ENCODE results near the gene NPAS4. TPM values are rescaled to one million over a fixed set of nuclear protein-coding genes. Genes with fewer than 3 reads are reported as not detected.

The NPAS4 gene
- total RNA-seq, 1 experiment from 2014 or later: 0.79 TPM

DNA sequence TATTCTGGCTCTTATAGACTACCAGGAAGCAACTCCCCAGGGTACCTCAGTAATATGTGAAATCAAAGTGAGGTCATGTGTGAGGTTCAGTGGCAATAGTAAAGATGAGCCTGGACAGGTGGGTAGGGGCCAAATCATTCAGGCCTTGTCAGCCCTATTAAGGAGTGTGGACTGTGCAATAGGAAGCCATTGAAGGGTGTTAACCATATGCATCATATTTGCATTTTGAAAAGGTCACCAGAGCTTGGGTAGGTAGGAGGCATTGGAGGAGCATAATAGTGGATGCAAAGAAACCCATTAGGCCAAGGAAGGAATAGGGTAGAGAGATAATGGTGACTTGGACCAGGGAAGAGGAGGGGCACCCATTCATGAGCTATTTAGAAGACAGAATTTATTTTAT lies 26.2 kb downstream of the NPAS4 start:
- ATAC-seq: no peak
- H3K4me1 Mint-ChIP-seq: peaks cover 32% of the 10 kb centered on the region
- peaks cover 13% of the 10 kb centered on the region for H3K27me3 Mint-ChIP-seq (ENCODE audit: low read depth)
- no peak for DNase-seq (ENCODE audit: low spot score)
- no peak overlapping the region for H3K27ac Mint-ChIP-seq
- ChIA-PET CTCF (interaction anchor here (1.5 to 1.6 kb wide), 2 partner anchors 8 to 32 kb away, joined by 3 to 11 read pairs; partner anchors contain the start of gene MRPL11), POLR2A (interaction anchor here (0.8 kb wide), 1 partner anchor 9 kb away, joined by 3 read pairs; the partner anchor contains the start of gene MRPL11)
- TF ChIP-seq, protein P1, sequence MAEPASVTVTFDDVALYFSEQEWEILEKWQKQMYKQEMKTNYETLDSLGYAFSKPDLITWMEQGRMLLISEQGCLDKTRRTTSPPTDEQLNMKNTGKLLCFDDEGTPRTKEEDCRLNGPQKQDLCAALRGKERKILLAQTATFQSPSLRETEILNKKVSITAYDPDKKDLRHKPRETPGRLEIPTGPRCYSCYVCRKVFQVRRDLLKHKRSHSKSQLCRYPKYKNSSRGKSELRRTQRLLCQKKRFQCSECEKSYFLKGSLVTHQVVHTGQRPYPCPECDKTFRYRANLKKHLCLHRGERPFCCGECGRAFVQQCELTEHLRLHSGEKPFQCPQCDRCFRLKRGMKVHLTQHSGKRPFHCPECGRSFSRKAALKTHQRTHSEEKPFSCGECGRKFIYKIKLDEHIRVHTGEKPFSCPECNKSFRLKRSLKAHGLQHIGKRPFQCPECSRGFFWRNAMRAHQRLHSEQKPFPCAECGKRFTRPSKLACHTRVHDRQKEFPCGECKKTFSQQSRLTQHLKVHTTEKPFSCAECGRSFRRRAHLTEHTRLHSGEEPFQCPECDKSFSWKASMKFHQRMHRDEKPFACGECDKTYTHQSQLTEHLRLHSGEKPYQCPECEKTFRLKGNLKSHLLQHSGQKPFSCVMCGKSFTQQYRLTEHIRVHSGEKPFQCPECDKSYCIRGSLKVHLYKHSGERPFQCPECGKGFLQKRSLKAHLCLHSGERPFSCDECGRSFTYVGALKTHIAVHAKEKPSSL (CRISPR knock-in tag; conservative IDR thresholded peaks at IDR 0.05): no peak
- TF ChIP-seq TEAD4 (CRISPR knock-in tag; IDR thresholded peaks at IDR 0.05) (no peak), NR3C1 (CRISPR knock-in tag; conservative IDR thresholded peaks at IDR 0.05; ENCODE audit: low read depth) (no peak)
- no peak overlapping the region for H3K4me3 Mint-ChIP-seq
- peaks cover 37% of the 10 kb centered on the region for H3K9me3 Mint-ChIP-seq
- peaks cover 22% of the 10 kb centered on the region for H3K36me3 Mint-ChIP-seq

DNA sequence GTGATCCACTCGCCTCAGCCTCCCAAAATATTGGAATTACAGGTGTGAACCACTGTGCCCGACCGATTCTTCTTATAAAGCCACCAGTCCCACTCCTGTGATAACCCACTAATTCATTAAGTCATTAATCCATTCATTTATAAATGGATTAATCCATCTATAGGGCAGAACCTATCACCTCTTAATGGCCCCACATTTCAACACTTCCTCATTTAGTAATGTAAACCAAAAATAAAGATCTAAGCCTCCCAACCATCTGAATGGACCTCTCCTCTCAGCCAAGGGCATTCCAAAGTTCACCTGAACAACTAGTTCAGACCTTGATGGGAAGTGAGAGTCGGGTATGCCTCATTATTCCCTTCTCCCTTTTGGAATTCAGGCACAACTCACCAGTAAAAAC lies 27.7 kb downstream of the NPAS4 start:
- H3K27me3 Mint-ChIP-seq (ENCODE audit: low read depth): peaks cover 12% of the 10 kb centered on the region
- no peak overlapping the region for H3K27ac Mint-ChIP-seq
- TF ChIP-seq, protein P2, sequence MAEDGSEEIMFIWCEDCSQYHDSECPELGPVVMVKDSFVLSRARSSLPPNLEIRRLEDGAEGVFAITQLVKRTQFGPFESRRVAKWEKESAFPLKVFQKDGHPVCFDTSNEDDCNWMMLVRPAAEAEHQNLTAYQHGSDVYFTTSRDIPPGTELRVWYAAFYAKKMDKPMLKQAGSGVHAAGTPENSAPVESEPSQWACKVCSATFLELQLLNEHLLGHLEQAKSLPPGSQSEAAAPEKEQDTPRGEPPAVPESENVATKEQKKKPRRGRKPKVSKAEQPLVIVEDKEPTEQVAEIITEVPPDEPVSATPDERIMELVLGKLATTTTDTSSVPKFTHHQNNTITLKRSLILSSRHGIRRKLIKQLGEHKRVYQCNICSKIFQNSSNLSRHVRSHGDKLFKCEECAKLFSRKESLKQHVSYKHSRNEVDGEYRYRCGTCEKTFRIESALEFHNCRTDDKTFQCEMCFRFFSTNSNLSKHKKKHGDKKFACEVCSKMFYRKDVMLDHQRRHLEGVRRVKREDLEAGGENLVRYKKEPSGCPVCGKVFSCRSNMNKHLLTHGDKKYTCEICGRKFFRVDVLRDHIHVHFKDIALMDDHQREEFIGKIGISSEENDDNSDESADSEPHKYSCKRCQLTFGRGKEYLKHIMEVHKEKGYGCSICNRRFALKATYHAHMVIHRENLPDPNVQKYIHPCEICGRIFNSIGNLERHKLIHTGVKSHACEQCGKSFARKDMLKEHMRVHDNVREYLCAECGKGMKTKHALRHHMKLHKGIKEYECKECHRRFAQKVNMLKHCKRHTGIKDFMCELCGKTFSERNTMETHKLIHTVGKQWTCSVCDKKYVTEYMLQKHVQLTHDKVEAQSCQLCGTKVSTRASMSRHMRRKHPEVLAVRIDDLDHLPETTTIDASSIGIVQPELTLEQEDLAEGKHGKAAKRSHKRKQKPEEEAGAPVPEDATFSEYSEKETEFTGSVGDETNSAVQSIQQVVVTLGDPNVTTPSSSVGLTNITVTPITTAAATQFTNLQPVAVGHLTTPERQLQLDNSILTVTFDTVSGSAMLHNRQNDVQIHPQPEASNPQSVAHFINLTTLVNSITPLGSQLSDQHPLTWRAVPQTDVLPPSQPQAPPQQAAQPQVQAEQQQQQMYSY (CRISPR knock-in tag; IDR thresholded peaks at IDR 0.05): no peak
- TF ChIP-seq CBFB (CRISPR knock-in tag; IDR thresholded peaks at IDR 0.05; ENCODE audit: low read depth) (no peak), NFE2L1 (CRISPR knock-in tag; IDR thresholded peaks at IDR 0.05) (no peak), MYBL2 (CRISPR knock-in tag; IDR thresholded peaks at IDR 0.05) (no peak)
- TF ChIP-seq, protein P3, sequence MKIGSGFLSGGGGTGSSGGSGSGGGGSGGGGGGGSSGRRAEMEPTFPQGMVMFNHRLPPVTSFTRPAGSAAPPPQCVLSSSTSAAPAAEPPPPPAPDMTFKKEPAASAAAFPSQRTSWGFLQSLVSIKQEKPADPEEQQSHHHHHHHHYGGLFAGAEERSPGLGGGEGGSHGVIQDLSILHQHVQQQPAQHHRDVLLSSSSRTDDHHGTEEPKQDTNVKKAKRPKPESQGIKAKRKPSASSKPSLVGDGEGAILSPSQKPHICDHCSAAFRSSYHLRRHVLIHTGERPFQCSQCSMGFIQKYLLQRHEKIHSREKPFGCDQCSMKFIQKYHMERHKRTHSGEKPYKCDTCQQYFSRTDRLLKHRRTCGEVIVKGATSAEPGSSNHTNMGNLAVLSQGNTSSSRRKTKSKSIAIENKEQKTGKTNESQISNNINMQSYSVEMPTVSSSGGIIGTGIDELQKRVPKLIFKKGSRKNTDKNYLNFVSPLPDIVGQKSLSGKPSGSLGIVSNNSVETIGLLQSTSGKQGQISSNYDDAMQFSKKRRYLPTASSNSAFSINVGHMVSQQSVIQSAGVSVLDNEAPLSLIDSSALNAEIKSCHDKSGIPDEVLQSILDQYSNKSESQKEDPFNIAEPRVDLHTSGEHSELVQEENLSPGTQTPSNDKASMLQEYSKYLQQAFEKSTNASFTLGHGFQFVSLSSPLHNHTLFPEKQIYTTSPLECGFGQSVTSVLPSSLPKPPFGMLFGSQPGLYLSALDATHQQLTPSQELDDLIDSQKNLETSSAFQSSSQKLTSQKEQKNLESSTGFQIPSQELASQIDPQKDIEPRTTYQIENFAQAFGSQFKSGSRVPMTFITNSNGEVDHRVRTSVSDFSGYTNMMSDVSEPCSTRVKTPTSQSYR (CRISPR knock-in tag; IDR thresholded peaks at IDR 0.05): no peak
- TF ChIP-seq, protein P4, sequence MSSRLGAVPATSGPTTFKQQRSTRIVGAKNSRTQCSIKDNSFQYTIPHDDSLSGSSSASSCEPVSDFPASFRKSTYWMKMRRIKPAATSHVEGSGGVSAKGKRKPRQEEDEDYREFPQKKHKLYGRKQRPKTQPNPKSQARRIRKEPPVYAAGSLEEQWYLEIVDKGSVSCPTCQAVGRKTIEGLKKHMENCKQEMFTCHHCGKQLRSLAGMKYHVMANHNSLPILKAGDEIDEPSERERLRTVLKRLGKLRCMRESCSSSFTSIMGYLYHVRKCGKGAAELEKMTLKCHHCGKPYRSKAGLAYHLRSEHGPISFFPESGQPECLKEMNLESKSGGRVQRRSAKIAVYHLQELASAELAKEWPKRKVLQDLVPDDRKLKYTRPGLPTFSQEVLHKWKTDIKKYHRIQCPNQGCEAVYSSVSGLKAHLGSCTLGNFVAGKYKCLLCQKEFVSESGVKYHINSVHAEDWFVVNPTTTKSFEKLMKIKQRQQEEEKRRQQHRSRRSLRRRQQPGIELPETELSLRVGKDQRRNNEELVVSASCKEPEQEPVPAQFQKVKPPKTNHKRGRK (CRISPR knock-in tag; IDR thresholded peaks at IDR 0.05; ENCODE audit: borderline replicate concordance): no peak
- TF ChIP-seq, protein P5, sequence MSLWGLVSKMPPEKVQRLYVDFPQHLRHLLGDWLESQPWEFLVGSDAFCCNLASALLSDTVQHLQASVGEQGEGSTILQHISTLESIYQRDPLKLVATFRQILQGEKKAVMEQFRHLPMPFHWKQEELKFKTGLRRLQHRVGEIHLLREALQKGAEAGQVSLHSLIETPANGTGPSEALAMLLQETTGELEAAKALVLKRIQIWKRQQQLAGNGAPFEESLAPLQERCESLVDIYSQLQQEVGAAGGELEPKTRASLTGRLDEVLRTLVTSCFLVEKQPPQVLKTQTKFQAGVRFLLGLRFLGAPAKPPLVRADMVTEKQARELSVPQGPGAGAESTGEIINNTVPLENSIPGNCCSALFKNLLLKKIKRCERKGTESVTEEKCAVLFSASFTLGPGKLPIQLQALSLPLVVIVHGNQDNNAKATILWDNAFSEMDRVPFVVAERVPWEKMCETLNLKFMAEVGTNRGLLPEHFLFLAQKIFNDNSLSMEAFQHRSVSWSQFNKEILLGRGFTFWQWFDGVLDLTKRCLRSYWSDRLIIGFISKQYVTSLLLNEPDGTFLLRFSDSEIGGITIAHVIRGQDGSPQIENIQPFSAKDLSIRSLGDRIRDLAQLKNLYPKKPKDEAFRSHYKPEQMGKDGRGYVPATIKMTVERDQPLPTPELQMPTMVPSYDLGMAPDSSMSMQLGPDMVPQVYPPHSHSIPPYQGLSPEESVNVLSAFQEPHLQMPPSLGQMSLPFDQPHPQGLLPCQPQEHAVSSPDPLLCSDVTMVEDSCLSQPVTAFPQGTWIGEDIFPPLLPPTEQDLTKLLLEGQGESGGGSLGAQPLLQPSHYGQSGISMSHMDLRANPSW (CRISPR knock-in tag; conservative IDR thresholded peaks at IDR 0.05; ENCODE audit: low read depth): no peak
- TF ChIP-seq, protein P6, sequence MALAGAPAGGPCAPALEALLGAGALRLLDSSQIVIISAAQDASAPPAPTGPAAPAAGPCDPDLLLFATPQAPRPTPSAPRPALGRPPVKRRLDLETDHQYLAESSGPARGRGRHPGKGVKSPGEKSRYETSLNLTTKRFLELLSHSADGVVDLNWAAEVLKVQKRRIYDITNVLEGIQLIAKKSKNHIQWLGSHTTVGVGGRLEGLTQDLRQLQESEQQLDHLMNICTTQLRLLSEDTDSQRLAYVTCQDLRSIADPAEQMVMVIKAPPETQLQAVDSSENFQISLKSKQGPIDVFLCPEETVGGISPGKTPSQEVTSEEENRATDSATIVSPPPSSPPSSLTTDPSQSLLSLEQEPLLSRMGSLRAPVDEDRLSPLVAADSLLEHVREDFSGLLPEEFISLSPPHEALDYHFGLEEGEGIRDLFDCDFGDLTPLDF (CRISPR knock-in tag; IDR thresholded peaks at IDR 0.05): no peak
- TF ChIP-seq, protein P7, sequence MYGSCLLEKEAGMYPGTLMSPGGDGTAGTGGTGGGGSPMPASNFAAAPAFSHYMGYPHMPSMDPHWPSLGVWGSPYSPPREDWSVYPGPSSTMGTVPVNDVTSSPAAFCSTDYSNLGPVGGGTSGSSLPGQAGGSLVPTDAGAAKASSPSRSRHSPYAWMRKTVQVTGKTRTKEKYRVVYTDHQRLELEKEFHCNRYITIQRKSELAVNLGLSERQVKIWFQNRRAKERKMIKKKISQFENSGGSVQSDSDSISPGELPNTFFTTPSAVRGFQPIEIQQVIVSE (CRISPR knock-in tag; IDR thresholded peaks at IDR 0.05; ENCODE audit: borderline replicate concordance): no peak
- POLR2A ChIA-PET: no interaction called here
- H3K4me3 Mint-ChIP-seq: no peak overlapping the region
- H3K36me3 Mint-ChIP-seq: peaks cover 12% of the 10 kb centered on the region
- CTCF ChIA-PET: interaction anchor here (1.1 to 1.2 kb wide), 2 partner anchors 10 to 60 kb away, joined by 3 read pairs; partner anchors contain the start of gene MRPL11
- peaks cover 26% of the 10 kb centered on the region for H3K9me3 Mint-ChIP-seq
- peaks cover 32% of the 10 kb centered on the region for H3K4me1 Mint-ChIP-seq
- DNase-seq (ENCODE audit: low spot score) (no peak), ATAC-seq (no peak)
